ENCODE measurements around the gene NECAB3.

Gene NECAB3

GRCh38 chr20:33664762-33665144 lies 9.5 kb downstream of the NECAB3 start:
- no peak for DNase-seq (ENCODE audit: low read depth, low spot score)

GRCh38 chr20:33664085-33664761 lies 10.0 kb downstream of the NECAB3 start:
- no peak for DNase-seq (ENCODE audit: low read depth, low spot score)

- peak; percentile 64 for DNase-seq (ENCODE audit: low read depth, low spot score)
Observed at GRCh38 chr20:33663161-33664084, 10.8 kb downstream of the NECAB3 start.

GRCh38 chr20:33662172-33662571 lies 12.1 kb downstream of the NECAB3 start, which contains the start of gene C20orf144:
Gene C20orf144 (plus strand): TSS chr20:33662327. CDS start chr20:33662346, 19 bp downstream.
- DNase-seq (ENCODE audit: low read depth, low spot score) = no peak

GRCh38 chr20:33660685-33661058 lies 13.6 kb downstream of the NECAB3 start:
- DNase-seq (ENCODE audit: low read depth, low spot score) = no peak

GRCh38 chr20:33660035-33660684 lies 14.1 kb downstream of the NECAB3 start:
- no peak for DNase-seq (ENCODE audit: low read depth, low spot score)

- DNase-seq (ENCODE audit: low read depth, low spot score) = no peak
Observed at GRCh38 chr20:33659341-33660034, 14.7 kb downstream of the NECAB3 start.

GRCh38 chr20:33658929-33659328 lies 15.3 kb downstream of the NECAB3 start:
- no peak for DNase-seq (ENCODE audit: low read depth, low spot score)

- no peak for DNase-seq (ENCODE audit: low read depth, low spot score)
Observed at GRCh38 chr20:33658510-33658909, 15.7 kb downstream of the NECAB3 start.

- DNase-seq (ENCODE audit: low read depth, low spot score) = no peak
Observed at GRCh38 chr20:33657704-33658095, 16.5 kb downstream of the NECAB3 start.

- no peak for DNase-seq (ENCODE audit: low read depth, low spot score)
Observed at GRCh38 chr20:33656783-33657703, 17.2 kb downstream of the NECAB3 start.

- no peak for DNase-seq (ENCODE audit: low read depth, low spot score)
Observed at GRCh38 chr20:33656010-33656782, 18.0 kb downstream of the NECAB3 start.

GRCh38 chr20:33655164-33655563 lies 19.1 kb downstream of the NECAB3 start:
- no peak for DNase-seq (ENCODE audit: low read depth, low spot score)

- no peak for DNase-seq (ENCODE audit: low read depth, low spot score)
Observed at GRCh38 chr20:33654680-33655161, 19.5 kb downstream of the NECAB3 start.

- no peak for DNase-seq (ENCODE audit: low read depth, low spot score)
Observed at GRCh38 chr20:33653900-33654596, 20.2 kb downstream of the NECAB3 start.

GRCh38 chr20:33653218-33653899 lies 20.9 kb downstream of the NECAB3 start:
- no peak for DNase-seq (ENCODE audit: low read depth, low spot score)

GRCh38 chr20:33651562-33652048 lies 22.6 kb downstream of the NECAB3 start:
- no peak for DNase-seq (ENCODE audit: low read depth, low spot score)
